WTC11 (cell line): Measurements from ENCODE around the gene VEZT. TPM values are rescaled to one million over a fixed set of nuclear protein-coding genes. Genes with fewer than 3 reads are reported as not detected.
A peak's percentile ranks its signal among the peaks of the same experiment; 100 is the strongest.

Source experiments
- ATAC-seq: fragments of 200-7000 bp; cut with Tn5 transposase; 2 replicates; pipeline ENCODE4 v1.10.0; 2021; ENCODE audit warnings: mild to moderate bottlenecking, moderate library complexity
- CTCF ChIA-PET: fragments of 300-600 bp; sonication (Branson Sonifier 250); formaldehyde crosslinking; loops from one replicate; lab custom pipeline; 2021; ENCODE audit warnings: antibody characterized with exemption; lab: Charles Lee
- POLR2A ChIA-PET: fragments of 350-600 bp; sonication (Branson Sonifier 250); formaldehyde crosslinking; loops from one replicate; lab custom pipeline; 2021; ENCODE audit warnings: antibody characterized with exemption; lab: Charles Lee
- DNase-seq: peaks from one replicate; pipeline ENCODE4 v3.0.0; 2021; ENCODE audit warnings: low spot score
- H3K27ac Mint-ChIP-seq: 2 replicates; pipeline ENCODE4 v1.8.0; 2021; ENCODE audit warnings: mixed read lengths
- H3K27me3 Mint-ChIP-seq: 2 replicates; pipeline ENCODE4 v1.8.0; 2021; ENCODE audit warnings: low read depth, mild to moderate bottlenecking, moderate library complexity, mixed read lengths
- H3K36me3 Mint-ChIP-seq: 2 replicates; pipeline ENCODE4 v1.8.0; 2021; ENCODE audit warnings: mixed read lengths
- H3K4me1 Mint-ChIP-seq: 2 replicates; pipeline ENCODE4 v1.8.0; 2022; ENCODE audit warnings: mixed read lengths
- H3K4me3 Mint-ChIP-seq: 2 replicates; pipeline ENCODE4 v1.8.0; 2021; ENCODE audit warnings: mild to moderate bottlenecking, moderate library complexity, mixed read lengths
- H3K9me3 Mint-ChIP-seq: 2 replicates; pipeline ENCODE4 v1.8.0; 2021; ENCODE audit warnings: mixed read lengths
- ATF1 ChIP-seq: sonication (generic); formaldehyde crosslinking; IDR thresholded peaks from 2 replicates; pipeline ENCODE4 v1.8.1; 2023; ENCODE audit warnings: mild to moderate bottlenecking, moderate library complexity, missing genetic modification reagents
- CBFB ChIP-seq: sonication (generic); formaldehyde crosslinking; IDR thresholded peaks from 2 replicates; pipeline ENCODE4 v1.8.1; 2022; ENCODE audit warnings: mild to moderate bottlenecking, low read depth, missing genetic modification reagents
- ESRRA ChIP-seq: sonication (generic); formaldehyde crosslinking; IDR thresholded peaks from 2 replicates; pipeline ENCODE4 v1.8.1; 2022; ENCODE audit warnings: mild to moderate bottlenecking, missing genetic modification reagents, borderline replicate concordance
- IRF2 ChIP-seq: sonication (generic); formaldehyde crosslinking; IDR thresholded peaks from 2 replicates; pipeline ENCODE4 v1.8.0; 2022; ENCODE audit warnings: low read depth, missing genetic modification reagents, borderline replicate concordance
- NFATC4 ChIP-seq: fragments of 250-450 bp; sonication (Bioruptor Pico); IDR thresholded peaks from 2 replicates; pipeline ENCODE4 v1.9.0; 2021; ENCODE audit warnings: mild to moderate bottlenecking
- NFYB ChIP-seq: sonication (generic); formaldehyde crosslinking; conservative IDR thresholded peaks from 2 replicates; pipeline ENCODE4 v1.8.0; 2022; ENCODE audit warnings: low read depth, missing genetic modification reagents
- RORB ChIP-seq: fragments of 250-450 bp; sonication (Bioruptor Pico); IDR thresholded peaks from 2 replicates; pipeline ENCODE4 v1.9.0; 2021; ENCODE audit warnings: mild to moderate bottlenecking
- TP53 ChIP-seq: sonication (generic); formaldehyde crosslinking; IDR thresholded peaks from 2 replicates; pipeline ENCODE4 v1.8.1; 2023; ENCODE audit warnings: mild to moderate bottlenecking, missing genetic modification reagents
- ZNF121 ChIP-seq: sonication (generic); formaldehyde crosslinking; IDR thresholded peaks from 2 replicates; pipeline ENCODE4 v1.8.0; 2023; ENCODE audit warnings: missing genetic modification reagents
- ZNF232 ChIP-seq: sonication (generic); formaldehyde crosslinking; IDR thresholded peaks from 2 replicates; pipeline ENCODE4 v1.8.0; 2022; ENCODE audit warnings: mild to moderate bottlenecking, missing genetic modification reagents
- ZNF263 ChIP-seq: sonication (generic); formaldehyde crosslinking; IDR thresholded peaks from 2 replicates; pipeline ENCODE4 v1.8.1; 2022; ENCODE audit warnings: low read depth, mild to moderate bottlenecking, moderate library complexity, missing genetic modification reagents
- ZNF423 ChIP-seq: fragments of 250-450 bp; sonication (Bioruptor Pico); IDR thresholded peaks from 2 replicates; pipeline ENCODE4 v2.1.2; 2022; ENCODE audit warnings: mild to moderate bottlenecking, moderate library complexity
- total RNA-seq: library from RNA; stranded (reverse); gene quantifications from 3 replicates; pipeline ENCODE4 v1.2.3, GENCODE V29; 2021
- TF ChIP-seq, protein P1 (sequence below): sonication (generic); formaldehyde crosslinking; IDR thresholded peaks from 2 replicates; pipeline ENCODE4 v1.8.1; 2023; ENCODE audit warnings: mild to moderate bottlenecking, missing genetic modification reagents, moderate library complexity
- TF ChIP-seq, protein P2 (sequence below): sonication (generic); formaldehyde crosslinking; IDR thresholded peaks from 2 replicates; pipeline ENCODE4 v1.8.1; 2022; ENCODE audit warnings: low read depth, mild to moderate bottlenecking, moderate library complexity, missing genetic modification reagents, borderline replicate concordance
- TF ChIP-seq, protein P3 (sequence below): fragments of 250-450 bp; sonication (Bioruptor Pico); IDR thresholded peaks from 2 replicates; pipeline ENCODE4 v1.9.0; 2021; ENCODE audit warnings: mild to moderate bottlenecking
- TF ChIP-seq, protein P4 (sequence below): sonication (generic); formaldehyde crosslinking; IDR thresholded peaks from 2 replicates; pipeline ENCODE4 v1.8.1; 2023; ENCODE audit warnings: mild to moderate bottlenecking, missing genetic modification reagents
- TF ChIP-seq, protein P5 (sequence below): sonication (generic); formaldehyde crosslinking; IDR thresholded peaks from 2 replicates; pipeline ENCODE4 v1.8.0; 2022; ENCODE audit warnings: mild to moderate bottlenecking, missing genetic modification reagents
- TF ChIP-seq, protein P6 (sequence below): sonication (generic); formaldehyde crosslinking; IDR thresholded peaks from 2 replicates; pipeline ENCODE4 v1.8.0; 2023; ENCODE audit warnings: missing genetic modification reagents
- TF ChIP-seq, protein P7 (sequence below): sonication (generic); formaldehyde crosslinking; IDR thresholded peaks from 2 replicates; pipeline ENCODE4 v1.8.1; 2022; ENCODE audit warnings: mild to moderate bottlenecking, moderate library complexity, missing genetic modification reagents
- TF ChIP-seq, protein P8 (sequence below): sonication (generic); formaldehyde crosslinking; conservative IDR thresholded peaks from 2 replicates; pipeline ENCODE4 v1.8.1; 2022; ENCODE audit warnings: mild to moderate bottlenecking, missing genetic modification reagents
- TF ChIP-seq, protein P9 (sequence below): fragments of 250-450 bp; sonication (Bioruptor Pico); IDR thresholded peaks from 2 replicates; pipeline ENCODE4 v1.9.0; 2021; ENCODE audit warnings: moderate library complexity, mild to moderate bottlenecking, inconsistent platforms, borderline replicate concordance
- TF ChIP-seq, protein P10 (sequence below): fragments of 200-600 bp; IDR thresholded peaks from 2 replicates; pipeline ENCODE4 v1.8.0; 2022; ENCODE audit warnings: antibody characterized with exemption
- TF ChIP-seq, protein P11 (sequence below): fragments of 250-450 bp; sonication (Bioruptor Pico); IDR thresholded peaks from 2 replicates; pipeline ENCODE4 v2.1.2; 2022; ENCODE audit warnings: mild to moderate bottlenecking, moderate library complexity
- TF ChIP-seq, protein P12 (sequence below): sonication (generic); formaldehyde crosslinking; IDR thresholded peaks from 2 replicates; pipeline ENCODE4 v1.8.0; 2022; ENCODE audit warnings: mild to moderate bottlenecking, missing genetic modification reagents

VEZT gene
- total RNA-seq, 1 experiment from 2014 or later = 54.5 TPM

DNA sequence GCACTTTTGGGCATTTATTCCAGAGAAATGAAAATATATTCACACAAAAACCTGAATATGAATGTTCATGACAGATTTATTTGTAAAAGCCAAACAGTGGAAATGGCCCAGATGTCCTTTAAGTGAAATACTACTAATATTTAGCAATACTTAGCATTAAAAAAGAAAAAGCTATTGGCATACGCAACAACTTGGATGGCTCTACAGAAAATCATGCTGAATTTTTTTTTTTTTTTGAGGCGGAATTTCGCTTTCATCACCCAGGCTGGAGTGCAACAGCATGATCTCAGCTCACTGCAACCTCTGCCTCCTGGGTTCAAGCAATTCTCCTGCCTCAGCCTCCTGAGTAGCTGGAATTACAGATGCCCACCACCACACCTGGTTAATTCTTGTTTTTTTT is 24.5 kb upstream of the VEZT start:
- POLR2A ChIA-PET = no interaction called here
- TF ChIP-seq NFATC4 (no peak), ZNF232 (CRISPR knock-in tag) (no peak), IRF2 (CRISPR knock-in tag) (no peak), ATF1 (CRISPR knock-in tag) (no peak), ZNF423 (no peak), ESRRA (no peak), ZNF263 (no peak), CBFB (CRISPR knock-in tag) (no peak), ZNF121 (CRISPR knock-in tag) (no peak)
- TF ChIP-seq, protein P1, sequence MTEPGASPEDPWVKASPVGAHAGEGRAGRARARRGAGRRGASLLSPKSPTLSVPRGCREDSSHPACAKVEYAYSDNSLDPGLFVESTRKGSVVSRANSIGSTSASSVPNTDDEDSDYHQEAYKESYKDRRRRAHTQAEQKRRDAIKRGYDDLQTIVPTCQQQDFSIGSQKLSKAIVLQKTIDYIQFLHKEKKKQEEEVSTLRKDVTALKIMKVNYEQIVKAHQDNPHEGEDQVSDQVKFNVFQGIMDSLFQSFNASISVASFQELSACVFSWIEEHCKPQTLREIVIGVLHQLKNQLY (CRISPR knock-in tag) = no peak
- TF ChIP-seq, protein P2, sequence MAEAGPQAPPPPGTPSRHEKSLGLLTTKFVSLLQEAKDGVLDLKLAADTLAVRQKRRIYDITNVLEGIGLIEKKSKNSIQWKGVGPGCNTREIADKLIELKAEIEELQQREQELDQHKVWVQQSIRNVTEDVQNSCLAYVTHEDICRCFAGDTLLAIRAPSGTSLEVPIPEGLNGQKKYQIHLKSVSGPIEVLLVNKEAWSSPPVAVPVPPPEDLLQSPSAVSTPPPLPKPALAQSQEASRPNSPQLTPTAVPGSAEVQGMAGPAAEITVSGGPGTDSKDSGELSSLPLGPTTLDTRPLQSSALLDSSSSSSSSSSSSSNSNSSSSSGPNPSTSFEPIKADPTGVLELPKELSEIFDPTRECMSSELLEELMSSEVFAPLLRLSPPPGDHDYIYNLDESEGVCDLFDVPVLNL = no peak
- TF ChIP-seq, protein P3, sequence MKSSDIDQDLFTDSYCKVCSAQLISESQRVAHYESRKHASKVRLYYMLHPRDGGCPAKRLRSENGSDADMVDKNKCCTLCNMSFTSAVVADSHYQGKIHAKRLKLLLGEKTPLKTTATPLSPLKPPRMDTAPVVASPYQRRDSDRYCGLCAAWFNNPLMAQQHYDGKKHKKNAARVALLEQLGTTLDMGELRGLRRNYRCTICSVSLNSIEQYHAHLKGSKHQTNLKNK = no peak
- TF ChIP-seq, protein P4, sequence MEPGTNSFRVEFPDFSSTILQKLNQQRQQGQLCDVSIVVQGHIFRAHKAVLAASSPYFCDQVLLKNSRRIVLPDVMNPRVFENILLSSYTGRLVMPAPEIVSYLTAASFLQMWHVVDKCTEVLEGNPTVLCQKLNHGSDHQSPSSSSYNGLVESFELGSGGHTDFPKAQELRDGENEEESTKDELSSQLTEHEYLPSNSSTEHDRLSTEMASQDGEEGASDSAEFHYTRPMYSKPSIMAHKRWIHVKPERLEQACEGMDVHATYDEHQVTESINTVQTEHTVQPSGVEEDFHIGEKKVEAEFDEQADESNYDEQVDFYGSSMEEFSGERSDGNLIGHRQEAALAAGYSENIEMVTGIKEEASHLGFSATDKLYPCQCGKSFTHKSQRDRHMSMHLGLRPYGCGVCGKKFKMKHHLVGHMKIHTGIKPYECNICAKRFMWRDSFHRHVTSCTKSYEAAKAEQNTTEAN (CRISPR knock-in tag) = no peak
- TF ChIP-seq, protein P5, sequence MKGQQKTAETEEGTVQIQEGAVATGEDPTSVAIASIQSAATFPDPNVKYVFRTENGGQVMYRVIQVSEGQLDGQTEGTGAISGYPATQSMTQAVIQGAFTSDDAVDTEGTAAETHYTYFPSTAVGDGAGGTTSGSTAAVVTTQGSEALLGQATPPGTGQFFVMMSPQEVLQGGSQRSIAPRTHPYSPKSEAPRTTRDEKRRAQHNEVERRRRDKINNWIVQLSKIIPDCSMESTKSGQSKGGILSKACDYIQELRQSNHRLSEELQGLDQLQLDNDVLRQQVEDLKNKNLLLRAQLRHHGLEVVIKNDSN (CRISPR knock-in tag) = no peak
- TF ChIP-seq, protein P6, sequence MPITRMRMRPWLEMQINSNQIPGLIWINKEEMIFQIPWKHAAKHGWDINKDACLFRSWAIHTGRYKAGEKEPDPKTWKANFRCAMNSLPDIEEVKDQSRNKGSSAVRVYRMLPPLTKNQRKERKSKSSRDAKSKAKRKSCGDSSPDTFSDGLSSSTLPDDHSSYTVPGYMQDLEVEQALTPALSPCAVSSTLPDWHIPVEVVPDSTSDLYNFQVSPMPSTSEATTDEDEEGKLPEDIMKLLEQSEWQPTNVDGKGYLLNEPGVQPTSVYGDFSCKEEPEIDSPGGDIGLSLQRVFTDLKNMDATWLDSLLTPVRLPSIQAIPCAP = no peak
- TF ChIP-seq, protein P7, sequence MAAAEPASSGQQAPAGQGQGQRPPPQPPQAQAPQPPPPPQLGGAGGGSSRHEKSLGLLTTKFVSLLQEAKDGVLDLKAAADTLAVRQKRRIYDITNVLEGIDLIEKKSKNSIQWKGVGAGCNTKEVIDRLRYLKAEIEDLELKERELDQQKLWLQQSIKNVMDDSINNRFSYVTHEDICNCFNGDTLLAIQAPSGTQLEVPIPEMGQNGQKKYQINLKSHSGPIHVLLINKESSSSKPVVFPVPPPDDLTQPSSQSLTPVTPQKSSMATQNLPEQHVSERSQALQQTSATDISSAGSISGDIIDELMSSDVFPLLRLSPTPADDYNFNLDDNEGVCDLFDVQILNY (CRISPR knock-in tag) = no peak
- TF ChIP-seq, protein P8, sequence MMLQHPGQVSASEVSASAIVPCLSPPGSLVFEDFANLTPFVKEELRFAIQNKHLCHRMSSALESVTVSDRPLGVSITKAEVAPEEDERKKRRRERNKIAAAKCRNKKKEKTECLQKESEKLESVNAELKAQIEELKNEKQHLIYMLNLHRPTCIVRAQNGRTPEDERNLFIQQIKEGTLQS (CRISPR knock-in tag) = no peak
- TF ChIP-seq, all 79 proteins: peak for 0
- Mint-ChIP-seq H3K27me3 (no peaks in the 10 kb centered on the region), H3K27ac (no peak overlapping the region), H3K9me3 (no peaks in the 10 kb centered on the region), H3K4me1 (peaks cover 36% of the 10 kb centered on the region), H3K4me3 (no peak overlapping the region), H3K36me3 (no peaks in the 10 kb centered on the region)
- ATAC-seq (no peak), DNase-seq (no peak)
- CTCF ChIA-PET = no interaction called here

DNA sequence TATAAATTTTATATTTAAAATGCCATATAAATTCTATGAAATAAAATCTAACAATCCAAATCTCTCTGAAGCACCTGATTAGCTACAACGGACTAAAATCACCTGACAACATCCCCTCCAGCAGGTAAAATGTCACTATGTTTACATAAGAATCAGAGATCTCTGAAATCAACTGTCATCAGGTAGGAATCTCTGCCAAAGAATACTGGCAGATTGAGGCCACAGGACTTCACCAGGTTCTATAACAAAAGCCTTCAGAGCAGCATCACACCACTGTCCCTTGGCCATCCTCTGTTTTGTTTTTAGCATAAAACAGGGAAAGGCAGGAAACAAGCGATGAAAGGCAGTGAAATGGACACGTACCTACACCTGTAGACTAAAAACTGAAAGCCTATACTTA is 22.5 kb upstream of the VEZT start:
- Mint-ChIP-seq H3K4me3 (no peak overlapping the region), H3K27ac (peak overlapping the region; percentile 95), H3K9me3 (no peaks in the 10 kb centered on the region), H3K27me3 (no peaks in the 10 kb centered on the region), H3K36me3 (no peaks in the 10 kb centered on the region), H3K4me1 (peaks cover 38% of the 10 kb centered on the region)
- POLR2A ChIA-PET = interaction anchor here (1.7 kb wide), 1 partner anchor 23 kb away, joined by 5 read pairs; the partner anchor contains the start of genes FGD6 and VEZT
- CTCF ChIA-PET = no interaction called here
- peak; percentile 70 for ATAC-seq
- DNase-seq = no peak
- TF ChIP-seq TP53 (no peak), NFYB (CRISPR knock-in tag) (no peak), RORB (no peak)
- TF ChIP-seq, protein P9, sequence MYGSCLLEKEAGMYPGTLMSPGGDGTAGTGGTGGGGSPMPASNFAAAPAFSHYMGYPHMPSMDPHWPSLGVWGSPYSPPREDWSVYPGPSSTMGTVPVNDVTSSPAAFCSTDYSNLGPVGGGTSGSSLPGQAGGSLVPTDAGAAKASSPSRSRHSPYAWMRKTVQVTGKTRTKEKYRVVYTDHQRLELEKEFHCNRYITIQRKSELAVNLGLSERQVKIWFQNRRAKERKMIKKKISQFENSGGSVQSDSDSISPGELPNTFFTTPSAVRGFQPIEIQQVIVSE (CRISPR knock-in tag) = no peak
- TF ChIP-seq, protein P10, sequence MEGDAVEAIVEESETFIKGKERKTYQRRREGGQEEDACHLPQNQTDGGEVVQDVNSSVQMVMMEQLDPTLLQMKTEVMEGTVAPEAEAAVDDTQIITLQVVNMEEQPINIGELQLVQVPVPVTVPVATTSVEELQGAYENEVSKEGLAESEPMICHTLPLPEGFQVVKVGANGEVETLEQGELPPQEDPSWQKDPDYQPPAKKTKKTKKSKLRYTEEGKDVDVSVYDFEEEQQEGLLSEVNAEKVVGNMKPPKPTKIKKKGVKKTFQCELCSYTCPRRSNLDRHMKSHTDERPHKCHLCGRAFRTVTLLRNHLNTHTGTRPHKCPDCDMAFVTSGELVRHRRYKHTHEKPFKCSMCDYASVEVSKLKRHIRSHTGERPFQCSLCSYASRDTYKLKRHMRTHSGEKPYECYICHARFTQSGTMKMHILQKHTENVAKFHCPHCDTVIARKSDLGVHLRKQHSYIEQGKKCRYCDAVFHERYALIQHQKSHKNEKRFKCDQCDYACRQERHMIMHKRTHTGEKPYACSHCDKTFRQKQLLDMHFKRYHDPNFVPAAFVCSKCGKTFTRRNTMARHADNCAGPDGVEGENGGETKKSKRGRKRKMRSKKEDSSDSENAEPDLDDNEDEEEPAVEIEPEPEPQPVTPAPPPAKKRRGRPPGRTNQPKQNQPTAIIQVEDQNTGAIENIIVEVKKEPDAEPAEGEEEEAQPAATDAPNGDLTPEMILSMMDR = no peak
- TF ChIP-seq, protein P11, sequence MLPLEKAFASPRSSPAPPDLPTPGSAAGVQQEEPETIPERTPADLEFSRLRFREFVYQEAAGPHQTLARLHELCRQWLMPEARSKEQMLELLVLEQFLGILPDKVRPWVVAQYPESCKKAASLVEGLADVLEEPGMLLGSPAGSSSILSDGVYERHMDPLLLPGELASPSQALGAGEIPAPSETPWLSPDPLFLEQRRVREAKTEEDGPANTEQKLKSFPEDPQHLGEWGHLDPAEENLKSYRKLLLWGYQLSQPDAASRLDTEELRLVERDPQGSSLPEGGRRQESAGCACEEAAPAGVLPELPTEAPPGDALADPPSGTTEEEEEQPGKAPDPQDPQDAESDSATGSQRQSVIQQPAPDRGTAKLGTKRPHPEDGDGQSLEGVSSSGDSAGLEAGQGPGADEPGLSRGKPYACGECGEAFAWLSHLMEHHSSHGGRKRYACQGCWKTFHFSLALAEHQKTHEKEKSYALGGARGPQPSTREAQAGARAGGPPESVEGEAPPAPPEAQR (CRISPR knock-in tag) = no peak
- TF ChIP-seq, protein P12, sequence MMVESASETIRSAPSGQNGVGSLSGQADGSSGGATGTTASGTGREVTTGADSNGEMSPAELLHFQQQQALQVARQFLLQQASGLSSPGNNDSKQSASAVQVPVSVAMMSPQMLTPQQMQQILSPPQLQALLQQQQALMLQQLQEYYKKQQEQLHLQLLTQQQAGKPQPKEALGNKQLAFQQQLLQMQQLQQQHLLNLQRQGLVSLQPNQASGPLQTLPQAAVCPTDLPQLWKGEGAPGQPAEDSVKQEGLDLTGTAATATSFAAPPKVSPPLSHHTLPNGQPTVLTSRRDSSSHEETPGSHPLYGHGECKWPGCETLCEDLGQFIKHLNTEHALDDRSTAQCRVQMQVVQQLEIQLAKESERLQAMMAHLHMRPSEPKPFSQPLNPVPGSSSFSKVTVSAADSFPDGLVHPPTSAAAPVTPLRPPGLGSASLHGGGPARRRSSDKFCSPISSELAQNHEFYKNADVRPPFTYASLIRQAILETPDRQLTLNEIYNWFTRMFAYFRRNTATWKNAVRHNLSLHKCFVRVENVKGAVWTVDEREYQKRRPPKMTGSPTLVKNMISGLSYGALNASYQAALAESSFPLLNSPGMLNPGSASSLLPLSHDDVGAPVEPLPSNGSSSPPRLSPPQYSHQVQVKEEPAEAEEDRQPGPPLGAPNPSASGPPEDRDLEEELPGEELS = no peak
